ENCODE measurements around the gene FAF1. TPM values are rescaled to one million over a fixed set of nuclear protein-coding genes. Genes with fewer than 3 reads are reported as not detected.

Gene FAF1
- total and polyA plus RNA-seq, 4 donors, result 8.6 to 45.0 (median 18.2) TPM

DNA sequence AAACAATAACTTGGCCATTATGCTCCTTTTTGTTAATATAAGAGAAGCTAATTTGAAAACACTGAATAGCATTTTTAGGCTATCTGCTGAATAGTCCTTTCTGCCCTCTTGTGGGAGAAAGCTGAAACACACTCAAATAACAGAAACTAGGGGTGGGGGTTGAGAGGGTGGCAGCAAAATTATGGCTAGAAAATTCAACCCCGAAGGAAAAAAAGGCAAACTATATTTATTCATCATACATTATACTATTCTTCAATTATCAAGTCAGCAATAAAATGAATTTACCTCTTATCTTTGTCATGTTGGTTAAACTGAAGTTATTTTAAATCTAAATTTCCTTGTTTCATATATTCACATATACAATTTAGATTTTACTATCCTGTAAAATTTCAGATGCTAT lies 255.9 kb downstream of the FAF1 start:
- DNase-seq (ENCODE audit: low spot score), result no peak
- Histone ChIP-seq H3K27me3 (ENCODE audit: control insufficient read depth in 4 of 4, insufficient read depth in 4 of 4, low read length in 3 of 4) (no peaks in the 10 kb centered on the region), H3K27ac (ENCODE audit: low read depth in 1 of 2, low read length in 2 of 2) (no peak overlapping the region), H3K4me3 (ENCODE audit: low read depth in 1 of 3, low read length in 3 of 3) (no peak overlapping the region), H3K4me1 (ENCODE audit: control insufficient read depth in 4 of 4, insufficient read depth in 4 of 4, low read length in 3 of 4) (peaks cover 0 to 5% (median 1%) of the 10 kb centered on the region in 4 donors), H3K9me3 (ENCODE audit: control insufficient read depth in 4 of 4, low read length in 3 of 4) (no peaks in the 10 kb centered on the region), H3K9ac (ENCODE audit: low read depth in 1 of 2, low read length in 2 of 2) (no peak overlapping the region), H3K36me3 (ENCODE audit: control insufficient read depth in 4 of 4, insufficient read depth in 3 of 4, low read depth in 1 of 4, low read length in 3 of 4) (no peaks in the 10 kb centered on the region)
- WGBS, result 44% methylated on average over 1 of the region's 1 CpG
- TF ChIP-seq YY1 (IDR thresholded peaks at IDR 0.05) (no peak), HNF4A (conservative IDR thresholded peaks at IDR 0.05) (no peak), NR2F2 (IDR thresholded peaks at IDR 0.05) (no peak), RAD21 (IDR thresholded peaks at IDR 0.05) (peak; percentile 74 to 84), JUND (IDR thresholded peaks at IDR 0.05) (no peak), TAF1 (conservative IDR thresholded peaks at IDR 0.05) (no peak), FOXA1 (IDR thresholded peaks at IDR 0.05) (no peak), SP1 (IDR thresholded peaks at IDR 0.05) (no peak), EGR1 (IDR thresholded peaks at IDR 0.05; ENCODE audit: low read depth in 2 of 2) (no peak)
- TF ChIP-seq, protein P1, sequence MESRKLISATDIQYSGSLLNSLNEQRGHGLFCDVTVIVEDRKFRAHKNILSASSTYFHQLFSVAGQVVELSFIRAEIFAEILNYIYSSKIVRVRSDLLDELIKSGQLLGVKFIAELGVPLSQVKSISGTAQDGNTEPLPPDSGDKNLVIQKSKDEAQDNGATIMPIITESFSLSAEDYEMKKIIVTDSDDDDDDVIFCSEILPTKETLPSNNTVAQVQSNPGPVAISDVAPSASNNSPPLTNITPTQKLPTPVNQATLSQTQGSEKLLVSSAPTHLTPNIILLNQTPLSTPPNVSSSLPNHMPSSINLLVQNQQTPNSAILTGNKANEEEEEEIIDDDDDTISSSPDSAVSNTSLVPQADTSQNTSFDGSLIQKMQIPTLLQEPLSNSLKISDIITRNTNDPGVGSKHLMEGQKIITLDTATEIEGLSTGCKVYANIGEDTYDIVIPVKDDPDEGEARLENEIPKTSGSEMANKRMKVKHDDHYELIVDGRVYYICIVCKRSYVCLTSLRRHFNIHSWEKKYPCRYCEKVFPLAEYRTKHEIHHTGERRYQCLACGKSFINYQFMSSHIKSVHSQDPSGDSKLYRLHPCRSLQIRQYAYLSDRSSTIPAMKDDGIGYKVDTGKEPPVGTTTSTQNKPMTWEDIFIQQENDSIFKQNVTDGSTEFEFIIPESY (IDR thresholded peaks at IDR 0.05), result no peak
- TF ChIP-seq, protein P2, sequence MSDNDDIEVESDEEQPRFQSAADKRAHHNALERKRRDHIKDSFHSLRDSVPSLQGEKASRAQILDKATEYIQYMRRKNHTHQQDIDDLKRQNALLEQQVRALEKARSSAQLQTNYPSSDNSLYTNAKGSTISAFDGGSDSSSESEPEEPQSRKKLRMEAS (IDR thresholded peaks at IDR 0.05), result no peak
- TF ChIP-seq, protein P3, sequence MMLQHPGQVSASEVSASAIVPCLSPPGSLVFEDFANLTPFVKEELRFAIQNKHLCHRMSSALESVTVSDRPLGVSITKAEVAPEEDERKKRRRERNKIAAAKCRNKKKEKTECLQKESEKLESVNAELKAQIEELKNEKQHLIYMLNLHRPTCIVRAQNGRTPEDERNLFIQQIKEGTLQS (IDR thresholded peaks at IDR 0.05), result no peak
- TF ChIP-seq, protein P4, sequence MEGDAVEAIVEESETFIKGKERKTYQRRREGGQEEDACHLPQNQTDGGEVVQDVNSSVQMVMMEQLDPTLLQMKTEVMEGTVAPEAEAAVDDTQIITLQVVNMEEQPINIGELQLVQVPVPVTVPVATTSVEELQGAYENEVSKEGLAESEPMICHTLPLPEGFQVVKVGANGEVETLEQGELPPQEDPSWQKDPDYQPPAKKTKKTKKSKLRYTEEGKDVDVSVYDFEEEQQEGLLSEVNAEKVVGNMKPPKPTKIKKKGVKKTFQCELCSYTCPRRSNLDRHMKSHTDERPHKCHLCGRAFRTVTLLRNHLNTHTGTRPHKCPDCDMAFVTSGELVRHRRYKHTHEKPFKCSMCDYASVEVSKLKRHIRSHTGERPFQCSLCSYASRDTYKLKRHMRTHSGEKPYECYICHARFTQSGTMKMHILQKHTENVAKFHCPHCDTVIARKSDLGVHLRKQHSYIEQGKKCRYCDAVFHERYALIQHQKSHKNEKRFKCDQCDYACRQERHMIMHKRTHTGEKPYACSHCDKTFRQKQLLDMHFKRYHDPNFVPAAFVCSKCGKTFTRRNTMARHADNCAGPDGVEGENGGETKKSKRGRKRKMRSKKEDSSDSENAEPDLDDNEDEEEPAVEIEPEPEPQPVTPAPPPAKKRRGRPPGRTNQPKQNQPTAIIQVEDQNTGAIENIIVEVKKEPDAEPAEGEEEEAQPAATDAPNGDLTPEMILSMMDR (IDR thresholded peaks at IDR 0.05; ENCODE audit: low read depth, low read length, missing input control), result peak; percentile 63

DNA sequence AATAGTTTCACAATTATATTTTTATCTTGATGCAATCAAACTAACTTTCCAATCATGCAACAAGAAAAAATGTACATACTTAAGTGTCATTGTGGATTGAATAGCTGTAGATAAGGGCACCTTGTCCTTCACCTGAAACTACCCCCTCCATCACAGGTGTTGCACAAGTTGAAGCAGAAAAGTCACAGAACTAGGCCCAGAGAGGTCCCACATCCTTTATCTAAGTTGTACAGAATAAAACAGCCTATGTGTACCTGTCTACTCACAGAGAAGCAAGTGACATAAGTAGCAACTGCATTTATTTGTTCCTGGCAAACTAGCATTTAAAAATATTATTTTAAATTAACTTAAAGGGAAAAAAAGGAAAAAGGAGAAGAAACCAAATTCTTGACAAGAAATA lies 256.8 kb downstream of the FAF1 start:
- Histone ChIP-seq H3K36me3 (ENCODE audit: control insufficient read depth in 4 of 4, insufficient read depth in 3 of 4, low read depth in 1 of 4, low read length in 3 of 4) (no peaks in the 10 kb centered on the region), H3K27me3 (ENCODE audit: control insufficient read depth in 4 of 4, insufficient read depth in 4 of 4, low read length in 3 of 4) (no peaks in the 10 kb centered on the region), H3K4me1 (ENCODE audit: control insufficient read depth in 4 of 4, insufficient read depth in 4 of 4, low read length in 3 of 4) (peaks cover 0 to 5% (median 1%) of the 10 kb centered on the region in 4 donors), H3K9me3 (ENCODE audit: control insufficient read depth in 4 of 4, low read length in 3 of 4) (no peaks in the 10 kb centered on the region), H3K4me3 (ENCODE audit: low read depth in 1 of 3, low read length in 3 of 3) (no peak overlapping the region), H3K27ac (ENCODE audit: low read depth in 1 of 2, low read length in 2 of 2) (no peak overlapping the region), H3K9ac (ENCODE audit: low read depth in 1 of 2, low read length in 2 of 2) (no peak overlapping the region)
- no peak for DNase-seq (ENCODE audit: low spot score)
- TF ChIP-seq, protein P3 (IDR thresholded peaks at IDR 0.05), result no peak
- no peak for TF ChIP-seq YY1 (IDR thresholded peaks at IDR 0.05)
- no peak for TF ChIP-seq EGR1 (IDR thresholded peaks at IDR 0.05; ENCODE audit: low read depth in 2 of 2)

DNA sequence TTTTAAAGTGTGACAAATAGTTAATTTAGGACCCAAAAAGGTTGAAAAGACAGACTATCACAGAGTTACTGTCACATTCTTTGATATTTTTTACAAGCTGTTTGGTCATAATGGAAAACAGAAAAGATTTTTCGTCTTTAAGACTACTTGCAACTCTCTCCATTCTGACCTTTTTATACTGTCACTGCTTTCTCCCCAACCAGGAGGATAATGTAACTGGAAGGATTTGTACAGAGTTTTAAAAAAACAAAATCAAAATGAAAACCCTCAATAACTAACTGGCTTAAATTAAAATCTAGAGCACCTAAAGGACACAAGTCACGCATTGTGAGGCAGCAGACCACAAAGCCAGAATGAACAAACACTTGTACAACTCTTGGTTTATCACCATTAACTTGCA lies 257.7 kb downstream of the FAF1 start:
- no peaks in the 10 kb centered on the region for H3K36me3 ChIP-seq (ENCODE audit: control insufficient read depth in 4 of 4, insufficient read depth in 3 of 4, low read depth in 1 of 4, low read length in 3 of 4)
- no peak overlapping the region for H3K27ac ChIP-seq (ENCODE audit: low read depth in 1 of 2, low read length in 2 of 2)
- H3K9ac ChIP-seq (ENCODE audit: low read depth in 1 of 2, low read length in 2 of 2), result no peak overlapping the region
- peaks cover 0 to 5% (median 1%) of the 10 kb centered on the region in 4 donors for H3K4me1 ChIP-seq (ENCODE audit: control insufficient read depth in 4 of 4, insufficient read depth in 4 of 4, low read length in 3 of 4)
- no peak overlapping the region for H3K4me3 ChIP-seq (ENCODE audit: low read depth in 1 of 3, low read length in 3 of 3)
- no peak for DNase-seq (ENCODE audit: low spot score)
- no peaks in the 10 kb centered on the region for H3K27me3 ChIP-seq (ENCODE audit: control insufficient read depth in 4 of 4, insufficient read depth in 4 of 4, low read length in 3 of 4)
- WGBS, result 95% methylated on average over 2 of the region's 2 CpGs
- no peaks in the 10 kb centered on the region for H3K9me3 ChIP-seq (ENCODE audit: control insufficient read depth in 4 of 4, low read length in 3 of 4)
- no peak for TF ChIP-seq RXRA (IDR thresholded peaks at IDR 0.05)
- TF ChIP-seq FOXA1 (IDR thresholded peaks at IDR 0.05), result no peak
- no peak for TF ChIP-seq NR2F2 (IDR thresholded peaks at IDR 0.05)
- TF ChIP-seq RAD21 (IDR thresholded peaks at IDR 0.05), result no peak
- TF ChIP-seq, protein P1 (IDR thresholded peaks at IDR 0.05), result no peak
- no peak for TF ChIP-seq HNF4G (IDR thresholded peaks at IDR 0.05)
- no peak for TF ChIP-seq HNF4A (conservative IDR thresholded peaks at IDR 0.05)
- TF ChIP-seq, protein P2 (IDR thresholded peaks at IDR 0.05), result no peak
- TF ChIP-seq, protein P4 (IDR thresholded peaks at IDR 0.05; ENCODE audit: low read depth, low read length, missing input control), result no peak
- no peak for TF ChIP-seq FOXA2 (IDR thresholded peaks at IDR 0.05)
- TF ChIP-seq SP1 (IDR thresholded peaks at IDR 0.05), result no peak
- TF ChIP-seq, protein P3 (IDR thresholded peaks at IDR 0.05), result no peak
- no peak for TF ChIP-seq YY1 (IDR thresholded peaks at IDR 0.05)
- no peak for TF ChIP-seq JUND (IDR thresholded peaks at IDR 0.05)

All from liver (tissue), 9 donors.